ENCODE data around the gene FER.
A peak's percentile ranks its signal among the peaks of the same experiment; 100 is the strongest.

FER gene

DNA sequence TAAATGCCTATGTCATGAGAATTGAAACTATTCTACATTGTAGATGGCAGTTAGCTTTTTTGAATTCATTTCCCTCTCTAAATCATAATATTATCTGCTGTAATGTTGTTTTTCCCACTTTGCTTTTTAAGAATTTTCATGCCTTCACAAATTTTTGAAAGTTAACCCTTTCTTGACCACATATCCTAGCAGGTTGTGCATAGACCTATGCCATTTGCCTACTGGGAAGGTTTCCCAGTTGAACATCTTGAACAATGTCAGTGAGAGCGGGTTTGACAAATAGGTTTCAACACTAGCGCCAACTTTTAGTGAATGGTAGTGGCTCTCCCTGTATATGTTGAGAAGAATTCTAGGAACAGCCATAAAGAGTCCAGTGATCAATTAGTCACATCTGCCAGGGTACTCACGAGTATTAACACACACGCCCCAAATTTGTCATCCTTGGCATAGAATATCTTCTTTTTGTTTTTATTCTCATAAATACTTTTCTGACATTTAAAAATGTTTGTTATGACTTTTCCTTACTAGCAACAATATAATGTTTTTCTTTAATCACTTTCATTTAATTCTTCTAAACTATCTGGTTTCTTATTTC is 354.5 kb downstream of the FER start:
- H3K4me1 ChIP-seq, result peaks cover 7% of the 10 kb centered on the region; the same call in 1 of the 2 replicates
- H3K4me3 ChIP-seq (ENCODE audit: low read depth, low read length), result no peak overlapping the region
- no peaks in the 10 kb centered on the region for H3K9me3 ChIP-seq
- DNase-seq, result no peak
- no peaks in the 10 kb centered on the region for H3K36me3 ChIP-seq
- H3K27me3 ChIP-seq, result no peaks in the 10 kb centered on the region
- TF ChIP-seq, protein P1, sequence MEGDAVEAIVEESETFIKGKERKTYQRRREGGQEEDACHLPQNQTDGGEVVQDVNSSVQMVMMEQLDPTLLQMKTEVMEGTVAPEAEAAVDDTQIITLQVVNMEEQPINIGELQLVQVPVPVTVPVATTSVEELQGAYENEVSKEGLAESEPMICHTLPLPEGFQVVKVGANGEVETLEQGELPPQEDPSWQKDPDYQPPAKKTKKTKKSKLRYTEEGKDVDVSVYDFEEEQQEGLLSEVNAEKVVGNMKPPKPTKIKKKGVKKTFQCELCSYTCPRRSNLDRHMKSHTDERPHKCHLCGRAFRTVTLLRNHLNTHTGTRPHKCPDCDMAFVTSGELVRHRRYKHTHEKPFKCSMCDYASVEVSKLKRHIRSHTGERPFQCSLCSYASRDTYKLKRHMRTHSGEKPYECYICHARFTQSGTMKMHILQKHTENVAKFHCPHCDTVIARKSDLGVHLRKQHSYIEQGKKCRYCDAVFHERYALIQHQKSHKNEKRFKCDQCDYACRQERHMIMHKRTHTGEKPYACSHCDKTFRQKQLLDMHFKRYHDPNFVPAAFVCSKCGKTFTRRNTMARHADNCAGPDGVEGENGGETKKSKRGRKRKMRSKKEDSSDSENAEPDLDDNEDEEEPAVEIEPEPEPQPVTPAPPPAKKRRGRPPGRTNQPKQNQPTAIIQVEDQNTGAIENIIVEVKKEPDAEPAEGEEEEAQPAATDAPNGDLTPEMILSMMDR (IDR thresholded peaks at IDR 0.05; ENCODE audit: low read depth, low read length), result no peak

DNA sequence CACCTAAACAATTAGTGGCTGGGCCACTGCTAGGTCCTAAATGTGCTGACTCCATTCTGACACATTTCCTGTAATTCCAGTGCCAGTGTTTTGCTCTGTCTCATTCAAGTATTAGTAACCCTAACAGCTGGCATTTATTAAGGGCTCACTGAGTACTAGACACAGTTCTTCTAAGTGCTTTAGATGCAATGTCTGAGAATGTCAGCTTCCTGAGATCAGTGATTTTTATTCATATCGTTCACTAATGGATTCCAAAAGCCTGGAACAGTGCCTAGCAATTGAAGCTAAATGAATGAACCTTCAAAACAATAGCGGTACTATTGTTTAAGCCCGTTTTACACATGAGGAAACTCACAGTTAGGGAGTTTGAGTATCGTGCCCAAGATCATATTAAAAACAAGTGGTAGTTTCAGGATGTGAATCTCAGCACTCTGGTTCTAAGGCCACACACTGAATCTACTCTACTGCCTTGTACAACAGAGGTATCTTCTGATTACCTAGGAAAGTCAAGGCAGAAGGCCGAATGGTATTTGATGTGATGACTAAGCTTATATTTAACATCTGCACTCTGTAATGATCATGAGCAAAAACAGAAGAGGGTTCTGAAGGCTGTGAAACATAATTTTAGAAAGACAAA is 358.1 kb downstream of the FER start:
- Histone ChIP-seq H3K4me1 (peaks cover 7% of the 10 kb centered on the region; the same call in 1 of the 2 replicates), H3K36me3 (no peaks in the 10 kb centered on the region), H3K4me3 (ENCODE audit: low read depth, low read length) (no peak overlapping the region), H3K9me3 (no peaks in the 10 kb centered on the region), H3K27me3 (no peaks in the 10 kb centered on the region)
- peak; percentile 10 for DNase-seq
- TF ChIP-seq, protein P1 (IDR thresholded peaks at IDR 0.05; ENCODE audit: low read depth, low read length), result no peak

DNA sequence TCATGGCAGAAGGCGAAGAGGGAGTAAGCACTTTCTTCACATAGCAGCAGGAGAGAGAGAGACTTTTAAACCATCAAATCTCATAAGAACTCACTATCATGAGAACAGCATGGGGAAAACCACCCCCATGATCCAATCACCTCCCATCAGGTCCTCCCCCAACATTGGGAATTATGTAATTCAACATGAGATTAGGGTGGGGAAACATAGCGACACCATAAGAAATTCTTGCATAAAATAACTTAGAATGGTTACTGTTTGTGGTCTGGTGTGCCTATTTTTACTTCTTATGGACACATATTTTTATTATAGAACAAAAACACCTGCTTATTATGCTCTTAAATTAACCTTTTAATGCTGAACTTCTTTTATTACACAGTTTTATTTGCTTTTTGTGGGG is 364.0 kb downstream of the FER start:
- TF ChIP-seq, protein P1 (IDR thresholded peaks at IDR 0.05; ENCODE audit: low read depth, low read length), result no peak
- DNase-seq, result no peak
- no peak overlapping the region for H3K4me3 ChIP-seq (ENCODE audit: low read depth, low read length)
- H3K4me1 ChIP-seq, result no peaks in the 10 kb centered on the region
- H3K27me3 ChIP-seq, result no peaks in the 10 kb centered on the region
- H3K36me3 ChIP-seq, result no peaks in the 10 kb centered on the region
- no peaks in the 10 kb centered on the region for H3K9me3 ChIP-seq

DNA sequence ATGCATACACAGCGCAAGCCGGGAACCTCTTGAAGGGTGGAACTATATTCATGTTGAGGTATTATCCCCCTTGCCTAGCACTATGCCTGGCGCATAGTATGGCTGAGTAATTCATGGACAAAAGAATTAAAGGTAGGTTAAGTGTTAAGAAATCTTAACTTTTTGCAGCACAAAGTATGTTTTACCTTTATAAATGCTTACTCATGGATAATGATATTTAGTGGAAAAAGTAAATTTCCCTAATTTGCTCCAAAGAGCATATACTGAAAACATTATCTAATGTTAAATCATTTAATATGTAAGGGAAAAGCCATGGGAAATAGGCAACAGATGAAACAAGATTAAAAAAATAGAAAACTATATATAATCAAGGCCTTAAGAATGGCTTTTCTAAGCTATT is 365.9 kb downstream of the FER start:
- TF ChIP-seq, protein P1 (IDR thresholded peaks at IDR 0.05; ENCODE audit: low read depth, low read length), result no peak
- Histone ChIP-seq H3K36me3 (no peaks in the 10 kb centered on the region), H3K27me3 (no peaks in the 10 kb centered on the region), H3K4me1 (no peaks in the 10 kb centered on the region), H3K9me3 (no peaks in the 10 kb centered on the region), H3K4me3 (ENCODE audit: low read depth, low read length) (no peak overlapping the region)
- DNase-seq, result no peak

DNA sequence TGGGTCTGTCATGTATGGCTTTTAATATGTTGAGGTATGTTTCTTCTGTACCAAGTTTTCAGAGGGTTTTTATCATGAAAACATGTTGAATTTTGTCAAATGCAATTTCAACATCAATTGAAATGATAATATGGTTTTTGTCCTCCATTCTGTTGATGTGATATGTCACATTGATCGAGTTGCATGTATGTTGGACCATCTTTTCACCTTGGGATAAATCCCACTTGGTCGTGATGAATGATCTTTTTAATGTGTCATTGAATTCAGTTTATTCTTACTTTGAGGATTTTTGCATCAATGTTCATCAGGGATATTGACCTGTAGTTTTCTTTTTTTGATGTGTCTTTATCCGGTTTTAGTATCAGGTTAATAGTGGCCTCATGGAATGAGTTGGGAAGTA is 373.5 kb downstream of the FER start:
- Histone ChIP-seq H3K4me3 (ENCODE audit: low read depth, low read length) (no peak overlapping the region), H3K9me3 (no peaks in the 10 kb centered on the region), H3K27me3 (no peaks in the 10 kb centered on the region), H3K36me3 (no peaks in the 10 kb centered on the region), H3K4me1 (no peaks in the 10 kb centered on the region; the same call in 1 of the 2 replicates)
- DNase-seq, result no peak
- TF ChIP-seq, protein P1 (IDR thresholded peaks at IDR 0.05; ENCODE audit: low read depth, low read length), result no peak

DNA sequence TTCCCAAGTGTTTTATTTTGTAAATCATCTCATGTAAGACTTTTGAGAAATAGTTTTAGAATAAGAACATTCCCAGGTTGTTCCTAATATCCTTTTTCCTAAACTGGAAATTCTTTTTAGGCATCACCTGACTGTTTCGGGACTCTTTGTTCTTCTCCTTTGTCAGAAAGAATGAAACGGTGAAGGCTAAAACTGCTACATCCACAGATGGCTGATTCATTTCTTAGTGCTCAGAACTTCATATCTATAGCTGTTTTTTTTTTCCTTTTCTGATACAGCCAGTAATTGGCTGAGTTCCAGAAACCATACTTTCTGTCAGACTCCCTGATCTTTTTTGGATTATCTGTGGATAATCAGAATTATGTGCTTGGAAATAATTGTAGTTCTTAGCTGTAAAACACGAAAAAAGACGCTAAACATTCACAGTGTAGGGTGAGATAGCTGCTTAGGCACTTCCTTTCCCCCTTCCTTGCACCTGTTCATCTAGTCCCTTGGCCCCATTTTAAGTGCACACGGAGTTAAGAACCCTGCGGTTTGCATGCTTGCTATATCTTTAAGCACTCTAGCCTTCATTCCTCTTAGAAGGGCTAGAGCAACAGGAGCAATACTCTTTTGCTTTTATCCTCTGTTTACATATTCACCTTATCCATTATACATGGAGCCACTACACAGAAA is 378.2 kb downstream of the FER start:
- Histone ChIP-seq H3K27me3 (no peaks in the 10 kb centered on the region), H3K4me3 (ENCODE audit: low read depth, low read length) (no peak overlapping the region), H3K4me1 (no peaks in the 10 kb centered on the region; the same call in 1 of the 2 replicates), H3K9me3 (no peaks in the 10 kb centered on the region), H3K36me3 (no peaks in the 10 kb centered on the region)
- TF ChIP-seq, protein P1 (IDR thresholded peaks at IDR 0.05; ENCODE audit: low read depth, low read length), result no peak
- no peak for DNase-seq

All from BE2C (cell line).